Esophagus (tissue), 2 donors: ENCODE measurements around the gene SLC26A11. TPM values are rescaled to one million over a fixed set of nuclear protein-coding genes. Genes with fewer than 3 reads are reported as not detected.
A peak's percentile ranks its signal among the peaks of the same experiment; 100 is the strongest.

Source experiments
- H3K27ac ChIP-seq, 2 donors: one replicate each; pipeline ENCODE4 v1.5.1; 2013; ENCODE audit warnings: low read depth in 2 of 2, mild to moderate bottlenecking in 2 of 2, inconsistent platforms in 1 of 2, low read length in 1 of 2, moderate library complexity in 1 of 2
- H3K27me3 ChIP-seq, 2 donors: one replicate each; pipeline ENCODE4 v1.6.1; 2013; ENCODE audit warnings: low read length in 2 of 2, control low read depth in 1 of 2, mild to moderate bottlenecking in 1 of 2; ENCODE audit not compliant: insufficient read depth in 2 of 2, control insufficient read depth in 1 of 2
- H3K36me3 ChIP-seq, 2 donors: one replicate each; pipeline ENCODE4 v1.6.1; 2013; ENCODE audit warnings: low read length in 1 of 2; ENCODE audit not compliant: control insufficient read depth in 2 of 2, insufficient read depth in 2 of 2
- H3K4me1 ChIP-seq, 2 donors: one replicate each; pipeline ENCODE4 v1.6.1; 2013; ENCODE audit warnings: low read length in 1 of 2; ENCODE audit not compliant: control insufficient read depth in 2 of 2, insufficient read depth in 2 of 2
- H3K4me3 ChIP-seq, 2 donors: one replicate each; pipeline ENCODE4 v1.5.1; 2013; ENCODE audit warnings: low read length in 2 of 2, mild to moderate bottlenecking in 2 of 2, low read depth in 1 of 2, moderate library complexity in 1 of 2
- H3K9me3 ChIP-seq, 2 donors: one replicate each; pipeline ENCODE4 v1.6.1; 2013; ENCODE audit warnings: mild to moderate bottlenecking in 2 of 2, low read depth in 1 of 2, low read length in 1 of 2, moderate library complexity in 1 of 2; ENCODE audit not compliant: control insufficient read depth in 2 of 2, insufficient read depth in 1 of 2
- WGBS, 2 donors: extraction: QIAGEN DNeasy Blood & Tissue Kit; methylation state at CpG; one replicate each; pipeline ENCODE4 v1.1.7; 2013; 5-methylcytosine and 5-hydroxymethylcytosine counted together
- polyA plus RNA-seq, 2 donors: library from polyadenylated mRNA; stranded (reverse); fragments of 200-250 nt; gene quantifications; one replicate each; pipeline ENCODE4 v1.2.3, GENCODE V29; 2013
- donor health status: healthy with polysubstance abuse.
- donor health status: Bipolar disorder and iron deficiency.

SLC26A11 gene
- polyA plus RNA-seq, 2 donors = 4.7 to 6.9 TPM

DNA sequence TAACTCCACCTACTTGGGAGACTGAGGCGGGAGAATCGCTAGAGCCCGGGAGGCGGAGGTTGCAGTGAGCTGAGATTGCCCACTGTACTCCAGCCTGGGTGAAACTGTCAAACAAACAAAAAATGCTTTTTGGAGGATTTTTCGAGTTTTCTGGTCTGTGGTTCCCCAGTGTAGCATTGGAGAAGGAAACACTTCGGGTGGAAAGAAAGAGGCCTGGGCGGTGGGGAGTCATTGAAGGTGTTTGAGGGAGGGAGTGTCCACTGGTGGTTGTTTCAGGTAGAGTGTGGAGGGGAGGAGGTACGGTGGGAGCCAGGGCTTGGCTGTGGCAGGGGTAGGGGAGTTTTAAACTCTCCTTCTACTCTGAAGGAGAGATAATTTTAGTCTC, 41.7 kb downstream of the SLC26A11 start:
- peak overlapping the region; percentile 84 to 98 for H3K4me3 ChIP-seq
- H3K36me3 ChIP-seq = no peaks in the 10 kb centered on the region
- peak overlapping the region; percentile 98 to 99 for H3K27ac ChIP-seq
- peaks cover 4 to 15% of the 10 kb centered on the region in 2 donors for H3K4me1 ChIP-seq
- no peaks in the 10 kb centered on the region for H3K9me3 ChIP-seq
- no peaks in the 10 kb centered on the region for H3K27me3 ChIP-seq
- WGBS, 2 donors = 32 to 44% methylated on average over 8 of the region's 8 CpGs

DNA sequence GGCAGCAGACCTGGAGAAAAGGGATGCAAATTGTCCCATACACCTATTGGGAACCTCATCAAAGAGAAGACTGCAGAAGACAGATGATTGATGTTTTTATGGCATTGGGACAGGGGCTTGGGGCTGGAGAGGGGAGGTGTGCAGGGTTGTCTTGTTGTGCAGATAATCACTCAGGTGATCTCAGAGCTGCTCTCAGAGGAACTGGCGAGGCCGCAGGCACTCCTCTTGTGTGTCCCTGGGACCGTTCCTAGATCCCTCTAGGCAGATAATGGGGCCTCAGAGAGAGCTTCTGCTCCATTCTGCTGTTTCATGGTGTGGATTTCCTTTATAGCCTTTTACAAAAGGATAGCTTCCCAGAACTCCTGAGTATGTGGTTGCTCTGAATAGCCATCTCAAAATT, 42.1 kb downstream of the SLC26A11 start:
- Histone ChIP-seq H3K27ac (peak overlapping the region; percentile 23 to 99), H3K27me3 (no peaks in the 10 kb centered on the region), H3K4me3 (no peak overlapping the region), H3K4me1 (peaks cover 4 to 15% of the 10 kb centered on the region in 2 donors), H3K9me3 (no peaks in the 10 kb centered on the region), H3K36me3 (no peaks in the 10 kb centered on the region)
- 49 to 50% methylated on average over 3 of the region's 3 CpGs for WGBS, 2 donors

DNA sequence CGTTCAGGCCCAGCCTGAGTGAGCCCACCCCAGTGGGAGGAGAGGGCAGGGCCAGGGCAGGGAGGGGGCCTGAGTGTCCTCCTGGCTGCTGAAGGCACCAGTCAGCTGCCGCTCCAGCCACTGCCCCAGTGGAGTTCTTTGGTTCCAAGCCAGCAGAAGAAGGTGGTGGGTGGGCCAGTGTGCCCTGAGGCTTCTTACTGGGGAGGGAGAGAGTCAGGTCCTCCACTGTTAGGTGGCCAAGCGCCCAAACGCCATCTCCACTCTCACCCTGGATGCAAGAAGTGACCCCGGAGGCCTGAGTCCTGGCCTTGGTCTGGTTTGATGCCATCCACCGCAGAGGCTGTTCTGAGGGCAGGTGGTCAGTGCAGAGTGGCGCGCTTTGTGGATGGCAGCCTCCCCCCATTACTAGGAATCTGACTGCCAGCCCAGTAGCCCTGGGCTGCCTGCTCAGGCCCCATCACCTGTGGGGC, 42.6 kb downstream of the SLC26A11 start:
- H3K27me3 ChIP-seq = no peaks in the 10 kb centered on the region
- H3K36me3 ChIP-seq = no peaks in the 10 kb centered on the region
- H3K27ac ChIP-seq = peak overlapping the region; percentile 51 to 65
- peak overlapping the region; percentile 32 to 34 for H3K4me3 ChIP-seq
- H3K4me1 ChIP-seq = peaks cover 4 to 15% of the 10 kb centered on the region in 2 donors
- WGBS, 2 donors = 75% methylated on average over 8 of the region's 8 CpGs
- H3K9me3 ChIP-seq = no peaks in the 10 kb centered on the region

DNA sequence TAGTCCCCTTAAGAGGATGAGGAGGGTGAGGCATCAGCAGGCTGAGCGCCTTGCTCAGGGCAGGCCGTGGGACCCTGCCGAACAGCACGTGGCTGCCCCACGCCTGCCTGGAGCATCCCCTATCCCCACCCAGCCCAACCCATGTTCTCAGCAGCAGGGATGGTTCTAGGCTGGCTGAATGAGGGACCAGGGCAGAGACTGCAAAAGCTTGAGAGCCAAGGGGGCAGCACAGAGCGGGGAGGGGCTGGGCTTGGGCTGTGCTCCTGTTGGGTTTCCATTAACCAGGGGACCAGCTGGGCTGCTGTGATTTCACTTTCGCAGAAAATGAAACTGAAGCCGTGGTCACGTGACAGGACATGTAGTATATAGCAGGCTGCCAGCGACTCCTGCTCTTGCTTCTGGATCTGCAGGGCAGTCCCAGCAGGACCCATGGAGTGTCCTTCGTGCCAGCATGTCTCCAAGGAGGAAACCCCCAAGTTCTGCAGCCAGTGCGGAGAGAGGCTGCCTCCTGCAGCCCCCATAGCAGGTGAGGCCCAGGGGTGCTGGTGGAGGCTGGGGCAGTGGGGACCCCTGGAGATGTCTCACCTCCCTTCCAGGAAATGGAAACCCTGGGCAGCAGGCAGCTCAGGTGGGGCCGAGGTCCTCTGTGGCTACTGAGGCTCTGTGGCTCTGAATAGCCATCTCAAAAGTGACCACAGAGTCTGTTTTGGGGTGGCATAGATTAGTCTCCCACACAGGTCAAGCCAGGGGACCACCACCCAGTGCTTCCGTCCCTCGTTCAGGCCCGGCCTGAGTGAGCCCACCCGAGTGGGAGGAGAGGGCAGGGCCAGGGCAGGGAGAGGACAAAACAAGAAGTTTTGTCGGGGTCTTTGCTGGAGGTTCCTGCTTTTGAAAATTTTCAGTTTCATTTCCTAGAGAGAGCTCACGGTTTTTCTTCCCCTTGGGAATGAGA, 43.3 kb downstream of the SLC26A11 start:
- peaks cover 4 to 15% of the 10 kb centered on the region in 2 donors for H3K4me1 ChIP-seq
- H3K27ac ChIP-seq = peak overlapping the region; percentile 51 to 65
- peak overlapping the region; percentile 32 to 34 for H3K4me3 ChIP-seq
- 24 to 28% methylated on average over 19 of the region's 19 CpGs for WGBS, 2 donors
- no peaks in the 10 kb centered on the region for H3K27me3 ChIP-seq
- no peaks in the 10 kb centered on the region for H3K36me3 ChIP-seq
- H3K9me3 ChIP-seq = no peaks in the 10 kb centered on the region

GRCh38 chr17:80264205-80265075, 44.2 kb downstream of the SLC26A11 start:
- Histone ChIP-seq H3K4me3 (peak overlapping the region; percentile 12 to 32), H3K27ac (peak overlapping the region; percentile 26 to 57), H3K27me3 (no peaks in the 10 kb centered on the region), H3K36me3 (peaks cover 0 to 4% of the 10 kb centered on the region in 2 donors), H3K9me3 (no peaks in the 10 kb centered on the region), H3K4me1 (peaks cover 4 to 15% of the 10 kb centered on the region in 2 donors)
- WGBS, 2 donors = 72 to 73% methylated on average over 19 of the region's 19 CpGs

DNA sequence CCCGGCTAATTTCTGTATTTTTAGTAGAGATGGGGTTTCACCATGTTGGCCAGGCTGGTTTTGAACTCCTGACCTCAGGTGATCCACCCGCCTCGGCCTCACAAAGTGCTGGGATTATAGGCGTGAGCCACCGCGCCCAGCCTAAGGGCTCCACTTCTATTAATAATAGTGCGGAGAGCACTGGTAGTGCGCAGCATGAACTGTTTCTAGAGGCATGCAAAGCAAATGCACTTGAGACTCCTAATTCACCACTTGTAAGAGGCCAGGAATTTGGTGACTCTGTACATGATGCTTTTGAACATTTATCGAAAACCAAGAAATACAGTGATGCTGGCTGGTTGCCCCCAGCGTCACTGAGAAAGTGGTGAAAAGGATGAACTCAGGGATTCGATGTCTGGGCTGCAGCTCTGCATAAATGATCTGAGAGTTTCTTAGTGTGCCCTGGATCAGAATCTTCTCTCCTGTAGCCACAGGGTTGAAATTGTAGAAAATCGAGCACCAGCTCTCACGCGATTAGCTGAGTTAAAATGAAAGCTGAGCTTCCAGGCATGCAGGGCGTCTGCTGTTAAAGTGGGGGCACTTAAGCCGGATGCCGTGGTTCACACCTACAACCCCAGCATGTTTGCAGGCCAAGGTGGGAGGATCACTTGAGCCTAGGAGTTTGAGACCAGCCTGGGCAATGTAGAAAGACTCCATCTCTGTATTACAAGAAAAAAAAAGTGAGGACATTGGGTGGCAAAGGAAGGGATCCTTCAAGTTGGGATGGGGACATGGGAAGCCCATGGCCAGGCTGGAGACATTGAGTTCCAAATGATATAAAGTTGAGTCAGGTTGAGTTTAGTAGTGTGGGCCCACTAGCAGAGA, 45.2 kb downstream of the SLC26A11 start:
- peaks cover 0 to 8% of the 10 kb centered on the region in 2 donors for H3K36me3 ChIP-seq
- no peak overlapping the region for H3K27ac ChIP-seq
- no peaks in the 10 kb centered on the region for H3K9me3 ChIP-seq
- no peak overlapping the region for H3K4me3 ChIP-seq
- H3K27me3 ChIP-seq = no peaks in the 10 kb centered on the region
- 83 to 85% methylated on average over 17 of the region's 17 CpGs for WGBS, 2 donors
- H3K4me1 ChIP-seq = peaks cover 4 to 16% of the 10 kb centered on the region in 2 donors

- H3K4me1 ChIP-seq = peaks cover 4 to 16% of the 10 kb centered on the region in 2 donors
- no peak overlapping the region for H3K4me3 ChIP-seq
- no peaks in the 10 kb centered on the region for H3K27me3 ChIP-seq
- H3K9me3 ChIP-seq = no peaks in the 10 kb centered on the region
- 96% methylated on average over 6 of the region's 6 CpGs for WGBS, 2 donors
- no peak overlapping the region for H3K27ac ChIP-seq
- peaks cover 4 to 8% of the 10 kb centered on the region in 2 donors for H3K36me3 ChIP-seq
Observed at GRCh38 chr17:80267391-80267790, 47.2 kb downstream of the SLC26A11 start.

GRCh38 chr17:80268427-80268826, 48.2 kb downstream of the SLC26A11 start:
- WGBS, 2 donors = 83 to 93% methylated on average over 4 of the region's 4 CpGs
- Histone ChIP-seq H3K4me1 (peaks cover 4 to 8% of the 10 kb centered on the region in 2 donors), H3K27ac (no peak overlapping the region), H3K36me3 (peaks cover 8 to 10% of the 10 kb centered on the region in 2 donors), H3K4me3 (no peak overlapping the region), H3K9me3 (no peaks in the 10 kb centered on the region), H3K27me3 (no peaks in the 10 kb centered on the region)
